PFSK-1 (cell line): ENCODE results near the gene RGS9.

ENCODE experiments used
- TAF1 ChIP-seq: IDR thresholded peaks from 2 replicates; pipeline ENCODE4 v1.6.1; 2012; ENCODE audit warnings: low read length, control low read depth, borderline replicate concordance; ENCODE audit not compliant: insufficient read depth
- TF ChIP-seq, protein P1 (sequence below), 2 experiments: IDR thresholded peaks; 2 replicates each; pipeline versions ENCODE4 v1.6.1 to v1.8.0; 2011 to 2012; ENCODE audit warnings: low read depth in 2 of 2, low read length in 2 of 2, control low read depth in 1 of 2, inconsistent platforms in 1 of 2, mild to moderate bottlenecking in 1 of 2, moderate library complexity in 1 of 2; ENCODE audit not compliant: insufficient read depth in 1 of 2

DNA sequence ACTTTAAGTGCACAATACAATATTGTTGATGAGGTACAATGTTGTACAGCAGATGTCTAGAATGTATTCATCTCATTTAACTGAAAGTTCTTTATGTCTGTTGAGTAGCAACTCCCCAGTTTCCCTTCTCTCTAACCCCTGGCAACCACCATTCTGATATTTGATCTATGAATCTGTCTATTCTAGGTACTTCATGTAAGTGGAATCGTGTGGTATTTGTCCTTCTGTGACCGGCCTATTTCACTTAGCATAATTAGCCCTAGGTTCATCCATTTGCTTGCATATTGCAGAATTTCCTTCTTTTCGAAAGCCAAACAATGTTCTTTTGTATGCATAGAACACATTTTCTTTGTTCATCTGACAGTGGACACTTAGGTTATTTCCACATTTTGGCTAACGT, 10.8 kb downstream of the RGS9 start:
- TF ChIP-seq TAF1: no peak
- TF ChIP-seq, protein P1, sequence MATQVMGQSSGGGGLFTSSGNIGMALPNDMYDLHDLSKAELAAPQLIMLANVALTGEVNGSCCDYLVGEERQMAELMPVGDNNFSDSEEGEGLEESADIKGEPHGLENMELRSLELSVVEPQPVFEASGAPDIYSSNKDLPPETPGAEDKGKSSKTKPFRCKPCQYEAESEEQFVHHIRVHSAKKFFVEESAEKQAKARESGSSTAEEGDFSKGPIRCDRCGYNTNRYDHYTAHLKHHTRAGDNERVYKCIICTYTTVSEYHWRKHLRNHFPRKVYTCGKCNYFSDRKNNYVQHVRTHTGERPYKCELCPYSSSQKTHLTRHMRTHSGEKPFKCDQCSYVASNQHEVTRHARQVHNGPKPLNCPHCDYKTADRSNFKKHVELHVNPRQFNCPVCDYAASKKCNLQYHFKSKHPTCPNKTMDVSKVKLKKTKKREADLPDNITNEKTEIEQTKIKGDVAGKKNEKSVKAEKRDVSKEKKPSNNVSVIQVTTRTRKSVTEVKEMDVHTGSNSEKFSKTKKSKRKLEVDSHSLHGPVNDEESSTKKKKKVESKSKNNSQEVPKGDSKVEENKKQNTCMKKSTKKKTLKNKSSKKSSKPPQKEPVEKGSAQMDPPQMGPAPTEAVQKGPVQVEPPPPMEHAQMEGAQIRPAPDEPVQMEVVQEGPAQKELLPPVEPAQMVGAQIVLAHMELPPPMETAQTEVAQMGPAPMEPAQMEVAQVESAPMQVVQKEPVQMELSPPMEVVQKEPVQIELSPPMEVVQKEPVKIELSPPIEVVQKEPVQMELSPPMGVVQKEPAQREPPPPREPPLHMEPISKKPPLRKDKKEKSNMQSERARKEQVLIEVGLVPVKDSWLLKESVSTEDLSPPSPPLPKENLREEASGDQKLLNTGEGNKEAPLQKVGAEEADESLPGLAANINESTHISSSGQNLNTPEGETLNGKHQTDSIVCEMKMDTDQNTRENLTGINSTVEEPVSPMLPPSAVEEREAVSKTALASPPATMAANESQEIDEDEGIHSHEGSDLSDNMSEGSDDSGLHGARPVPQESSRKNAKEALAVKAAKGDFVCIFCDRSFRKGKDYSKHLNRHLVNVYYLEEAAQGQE (IDR thresholded peaks at IDR 0.05; ENCODE audit: insufficient read depth in 1 of 2, low read depth in 2 of 2, low read length in 2 of 2): no peak
